ENCODE measurements around the gene PCIF1. TPM values are rescaled to one million over a fixed set of nuclear protein-coding genes. Genes with fewer than 3 reads are reported as not detected.
"Not testable (repeated sequence)": the region's sequence is repeated elsewhere in the genome, so short reads cannot be mapped to it uniquely, and the experiment has no call there.

The PCIF1 gene
- total RNA-seq, 4 donors from 2014 or later, result 32.1 to 51.2 (median 37.0) TPM

DNA sequence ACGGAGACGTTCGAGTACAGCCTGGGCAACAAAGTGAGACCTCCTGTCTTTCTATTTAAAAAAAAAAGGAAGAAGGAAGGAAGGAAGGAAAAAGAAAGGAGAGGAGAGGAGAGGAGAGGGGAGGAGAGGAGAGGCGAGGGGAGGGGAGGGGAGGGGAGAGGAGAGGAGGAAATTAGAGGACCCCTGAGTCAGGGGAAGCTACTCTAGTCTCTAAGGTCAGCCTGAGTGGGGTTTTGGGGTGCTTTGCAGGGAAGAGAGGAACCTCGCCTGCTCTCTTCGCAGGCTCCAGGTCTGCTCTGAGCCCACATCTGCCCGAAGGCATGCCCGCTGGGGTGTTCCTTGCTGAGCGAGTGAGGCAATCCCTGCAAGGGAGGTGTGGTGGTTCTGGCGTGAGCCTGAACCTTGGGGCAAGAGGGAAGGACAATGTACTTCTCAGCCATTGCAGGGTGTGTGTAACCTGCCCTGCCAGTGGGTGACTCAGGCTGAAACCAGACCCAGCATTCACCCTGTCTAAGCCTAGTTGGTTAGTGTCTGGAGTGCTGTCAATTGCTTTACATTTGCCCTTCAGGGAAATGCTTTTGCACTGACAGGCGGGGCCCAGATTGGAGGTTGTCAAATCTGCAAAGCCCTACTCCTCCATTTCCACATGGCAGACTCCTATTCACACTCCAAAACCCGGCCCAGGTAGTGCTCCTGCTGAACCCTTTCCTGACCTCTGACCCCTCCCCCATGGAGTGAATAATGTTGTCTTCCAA, 58.9 kb downstream of the PCIF1 start:
- no peaks in the 10 kb centered on the region for H3K36me3 ChIP-seq
- DNase-seq (no peak), ATAC-seq (no peak)
- H3K4me1 ChIP-seq, result no peaks in the 10 kb centered on the region
- no peaks in the 10 kb centered on the region for H3K9me3 ChIP-seq
- in situ Hi-C loops (cut with MboI; ENCODE audit: low sequenced_read_pairs in 4 of 4), result no loop called here
- H3K27me3 ChIP-seq, result peaks cover 0 to 21% (median 15%) of the 10 kb centered on the region in 3 donors
- no peak overlapping the region for H3K4me3 ChIP-seq
- no peak overlapping the region for H3K27ac ChIP-seq
- TF ChIP-seq POLR2A (IDR thresholded peaks at IDR 0.05) (no peak), CTCF (IDR thresholded peaks at IDR 0.05 in 4 of 5, conservative IDR thresholded peaks at IDR 0.05 in 1 of 5) (no peak)
- intact Hi-C loops (cut with DNase I; ENCODE audit: low total_unique reads), result no loop called here

- TF ChIP-seq CTCF (IDR thresholded peaks at IDR 0.05 in 4 of 5, conservative IDR thresholded peaks at IDR 0.05 in 1 of 5) (no peak), POLR2A (IDR thresholded peaks at IDR 0.05) (no peak)
- H3K27me3 ChIP-seq, result peaks cover under 1 to 26% (median 7%) of the 10 kb centered on the region in 3 donors
- DNase-seq, result no peak
These were observed 60.4 kb downstream of the PCIF1 start for GRCh38 chr20:45994761-45995493.

GRCh38 chr20:45995495-45996097, 61.1 kb downstream of the PCIF1 start:
- H3K4me3 ChIP-seq; H3K9me3 ChIP-seq; DNase-seq; ATAC-seq; intact Hi-C loops (cut with DNase I; ENCODE audit: low total_unique reads); in situ Hi-C loops (cut with MboI; ENCODE audit: low sequenced_read_pairs in 4 of 4); H3K27ac ChIP-seq; H3K36me3 ChIP-seq; H3K4me1 ChIP-seq: not testable (repeated sequence)
- peaks cover 6 to 28% (median 7%) of the 10 kb centered on the region in 3 donors for H3K27me3 ChIP-seq

More at GRCh38 chr20:45994761-45995493, 60.4 kb downstream of the PCIF1 start:
- Histone ChIP-seq H3K4me1 (no peaks in the 10 kb centered on the region), H3K9me3 (no peaks in the 10 kb centered on the region), H3K36me3 (no peaks in the 10 kb centered on the region), H3K4me3 (no peak overlapping the region), H3K27ac (no peak overlapping the region)
- in situ Hi-C loops (cut with MboI; ENCODE audit: low sequenced_read_pairs in 4 of 4) (no loop called here), intact Hi-C loops (cut with DNase I; ENCODE audit: low total_unique reads) (no loop called here)
- ATAC-seq, result no peak

- TF ChIP-seq POLR2A (IDR thresholded peaks at IDR 0.05) (no peak), CTCF (IDR thresholded peaks at IDR 0.05 in 4 of 5, conservative IDR thresholded peaks at IDR 0.05 in 1 of 5) (no peak)
- no peak overlapping the region for H3K27ac ChIP-seq
- H3K4me3 ChIP-seq, result no peak overlapping the region
- ATAC-seq (no peak), DNase-seq (no peak)
- no peaks in the 10 kb centered on the region for H3K4me1 ChIP-seq
- H3K36me3 ChIP-seq, result no peaks in the 10 kb centered on the region
- peaks cover 6 to 26% (median 7%) of the 10 kb centered on the region in 3 donors for H3K27me3 ChIP-seq
- in situ Hi-C loops (cut with MboI; ENCODE audit: low sequenced_read_pairs in 4 of 4), result no loop called here
- no peaks in the 10 kb centered on the region for H3K9me3 ChIP-seq
- intact Hi-C loops (cut with DNase I; ENCODE audit: low total_unique reads), result no loop called here
These were observed 62.7 kb downstream of the PCIF1 start for GRCh38 chr20:45997187-45997586.

Other genes starting within 250 kb of the PCIF1 start
- gene WFDC13, start 232.6 kb upstream of the PCIF1 start, total RNA-seq, result not detected
- not detected for gene WFDC10B, start 229.7 kb upstream of the PCIF1 start, total RNA-seq
- gene SPINT4, start 212.3 kb upstream of the PCIF1 start, total RNA-seq, result not detected
- gene WFDC3, start 142.8 kb upstream of the PCIF1 start, total RNA-seq, result not detected
- 10 to 100 TPM; 26.1 to 41.9 (median 36.4) TPM for gene DNTTIP1, start 142.7 kb upstream of the PCIF1 start, total RNA-seq
- under 1 TPM in 1 of 4 donors, not detected in 3; 0.84 TPM for gene UBE2C, start 122.0 kb upstream of the PCIF1 start, total RNA-seq
- 1,000 to 10,000 TPM; 2,919 to 3,968 (median 3,006) TPM for gene TNNC2, start 107.4 kb upstream of the PCIF1 start, total RNA-seq
- gene SNX21, start 100.9 kb upstream of the PCIF1 start, total RNA-seq, result 100 to 1,000 TPM in 2 of 4 donors, 10 to 100 TPM in 2; 35.8 to 114 (median 79.0) TPM
- gene ACOT8, start 77.3 kb upstream of the PCIF1 start, total RNA-seq, result 10 to 100 TPM; 32.3 to 66.2 (median 41.4) TPM
- gene ZSWIM3, start 77.1 kb upstream of the PCIF1 start, total RNA-seq, result 1 to 10 TPM; 1.3 to 3.3 (median 2.1) TPM
- gene ZSWIM1, start 53.5 kb upstream of the PCIF1 start, total RNA-seq, result 1 to 10 TPM; 5.7 to 8.5 (median 6.9) TPM
- 1 to 10 TPM in 2 of 4 donors, under 1 TPM in 1, not detected in 1; 0.71 to 4.1 (median 1.8) TPM for gene SPATA25, start 47.1 kb upstream of the PCIF1 start, total RNA-seq
- 10 to 100 TPM in 2 of 4 donors, 1 to 10 TPM in 2; 4.9 to 24.1 (median 10.2) TPM for gene NEURL2, start 43.5 kb upstream of the PCIF1 start, total RNA-seq
- 10 to 100 TPM; 21.9 to 59.2 (median 46.2) TPM for gene CTSA, start 43.3 kb upstream of the PCIF1 start, total RNA-seq
- 10 to 100 TPM; 22.2 to 77.3 (median 37.3) TPM for gene PLTP, start 22.5 kb upstream of the PCIF1 start, total RNA-seq
- gene ZNF335, start 37.5 kb downstream of the PCIF1 start, total RNA-seq, result 10 to 100 TPM in 3 of 4 donors, 1 to 10 TPM in 1; 8.3 to 19.1 (median 12.7) TPM
- gene MMP9, start 74.2 kb downstream of the PCIF1 start, total RNA-seq, result 1 to 10 TPM in 1 of 4 donors, under 1 TPM in 3; 0.51 to 1.4 (median 0.67) TPM
- gene SLC12A5, start 94.5 kb downstream of the PCIF1 start, total RNA-seq, result not detected
- 10 to 100 TPM; 14.7 to 21.5 (median 19.0) TPM for gene NCOA5, start 155.3 kb downstream of the PCIF1 start, total RNA-seq
- 10 to 100 TPM in 1 of 4 donors, 1 to 10 TPM in 3; 7.2 to 13.0 (median 8.2) TPM for gene CD40, start 183.6 kb downstream of the PCIF1 start, total RNA-seq

Data from gastrocnemius medialis (tissue), 4 donors.